ENCODE results near the gene KTI12.
"Not testable (repeated sequence)": the region's sequence is repeated elsewhere in the genome, so short reads cannot be mapped to it uniquely, and the experiment has no call there.

Gene KTI12, protein sequence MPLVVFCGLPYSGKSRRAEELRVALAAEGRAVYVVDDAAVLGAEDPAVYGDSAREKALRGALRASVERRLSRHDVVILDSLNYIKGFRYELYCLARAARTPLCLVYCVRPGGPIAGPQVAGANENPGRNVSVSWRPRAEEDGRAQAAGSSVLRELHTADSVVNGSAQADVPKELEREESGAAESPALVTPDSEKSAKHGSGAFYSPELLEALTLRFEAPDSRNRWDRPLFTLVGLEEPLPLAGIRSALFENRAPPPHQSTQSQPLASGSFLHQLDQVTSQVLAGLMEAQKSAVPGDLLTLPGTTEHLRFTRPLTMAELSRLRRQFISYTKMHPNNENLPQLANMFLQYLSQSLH

DNA sequence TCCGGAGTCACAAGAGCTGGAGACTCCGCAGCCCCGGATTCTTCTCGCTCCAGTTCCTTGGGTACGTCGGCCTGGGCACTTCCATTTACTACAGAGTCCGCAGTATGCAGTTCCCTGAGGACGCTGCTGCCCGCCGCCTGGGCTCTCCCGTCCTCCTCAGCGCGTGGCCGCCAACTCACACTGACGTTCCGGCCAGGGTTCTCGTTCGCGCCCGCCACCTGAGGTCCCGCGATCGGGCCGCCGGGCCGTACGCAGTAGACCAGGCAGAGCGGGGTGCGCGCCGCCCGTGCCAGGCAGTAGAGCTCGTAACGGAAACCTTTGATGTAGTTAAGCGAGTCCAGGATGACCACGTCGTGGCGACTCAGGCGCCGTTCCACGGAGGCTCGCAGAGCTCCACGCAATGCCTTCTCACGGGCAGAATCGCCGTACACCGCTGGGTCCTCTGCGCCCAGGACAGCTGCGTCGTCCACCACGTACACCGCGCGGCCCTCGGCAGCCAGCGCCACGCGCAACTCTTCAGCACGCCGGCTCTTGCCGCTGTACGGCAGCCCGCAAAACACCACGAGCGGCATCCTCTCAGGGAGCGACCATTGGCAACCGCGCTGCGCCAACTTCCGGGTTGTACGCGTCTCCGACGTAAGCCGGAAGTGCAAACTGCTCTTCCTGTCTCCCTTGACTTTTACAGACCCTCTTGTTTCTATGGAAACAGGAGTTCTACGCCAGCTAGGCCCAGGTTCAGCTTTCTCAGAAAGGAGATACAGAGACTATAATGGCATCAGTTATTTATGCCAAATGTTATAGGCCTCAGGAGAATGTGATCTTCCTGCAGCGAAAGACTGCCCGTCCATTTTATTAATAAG is at the start of gene KTI12:
TSS of gene KTI12 (minus strand) at position 621 of the 860 bp plus-strand sequence. CDS start at position 572, 49 bp downstream.
- DNase-seq, result peak; percentile 86 to 88

DNA sequence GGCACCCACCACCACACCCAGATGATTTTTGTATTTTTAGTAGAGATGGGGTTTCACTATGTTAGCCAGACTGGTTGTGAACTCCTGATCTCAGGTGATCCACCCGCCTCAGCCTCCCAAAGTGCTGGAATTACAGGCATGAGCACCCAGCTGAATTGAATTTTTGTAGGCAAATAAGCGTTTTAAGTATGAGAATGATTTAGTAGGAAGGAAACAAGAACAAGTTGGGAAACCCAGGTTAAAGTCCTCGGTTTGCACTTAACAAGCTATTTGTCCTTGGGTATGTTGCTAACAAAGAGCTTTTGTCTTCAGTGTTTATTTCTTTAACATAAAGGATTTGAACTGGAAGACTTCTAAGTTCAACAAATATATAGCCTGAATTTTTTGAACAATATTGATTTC is 46.4 kb upstream of the KTI12 start:
- DNase-seq, result no peak

DNA sequence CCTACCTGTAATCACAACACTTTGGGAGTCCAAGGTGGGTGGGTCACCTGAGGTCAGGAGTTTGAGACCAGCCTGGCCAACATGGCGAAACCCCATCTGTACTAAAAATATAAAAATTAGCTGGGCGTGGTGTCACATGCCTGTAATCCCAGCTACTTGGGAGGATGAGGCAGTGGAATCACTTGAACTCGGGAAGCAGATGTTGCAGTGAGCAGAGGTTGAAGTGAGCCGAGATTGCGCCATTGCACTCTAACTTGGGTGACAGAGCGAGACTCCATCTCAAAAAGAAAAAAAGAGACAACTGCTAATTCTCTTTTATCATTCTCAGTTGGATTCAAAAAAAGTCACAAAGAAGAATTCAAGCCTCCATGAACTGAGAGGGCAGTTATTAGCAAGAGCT is 43.7 kb upstream of the KTI12 start:
- DNase-seq, result not testable (repeated sequence)

DNA sequence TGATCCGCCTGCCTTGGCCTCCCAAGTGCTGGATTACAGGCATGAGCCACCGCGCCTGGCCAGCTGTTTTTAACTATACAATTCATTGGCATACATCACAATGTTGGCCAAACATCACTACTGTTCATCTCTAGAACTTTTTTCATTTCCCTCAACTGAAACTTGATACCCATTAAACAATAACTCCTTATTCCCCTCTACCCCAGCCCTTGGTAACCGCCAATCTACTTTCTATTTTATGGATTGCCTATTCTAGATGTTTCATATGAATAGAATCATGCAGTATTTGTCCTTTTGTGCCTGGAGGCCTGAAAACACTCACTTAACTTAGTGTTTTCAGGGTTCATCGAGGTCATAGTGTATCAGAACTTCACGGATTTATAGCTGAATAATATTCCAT is 38.7 kb upstream of the KTI12 start:
- no peak for DNase-seq

DNA sequence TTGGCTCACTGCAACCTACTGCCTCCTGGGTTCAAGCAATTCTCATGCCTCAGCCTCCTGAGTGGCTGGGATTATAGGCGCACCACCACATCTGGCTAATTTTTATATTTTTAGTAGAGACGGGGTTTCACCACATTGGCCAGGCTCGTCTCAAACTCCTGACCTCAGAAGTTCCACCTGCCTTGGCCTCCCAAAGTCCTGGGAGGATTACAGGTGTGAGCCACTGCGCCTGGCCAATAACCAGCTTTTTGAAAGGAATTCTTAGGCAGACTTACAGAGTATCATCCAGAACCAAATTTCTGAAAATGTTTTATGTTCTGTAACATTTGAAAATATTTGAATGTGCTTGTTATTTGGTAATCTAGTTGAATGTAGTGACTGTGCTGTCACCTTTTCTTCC is 37.1 kb upstream of the KTI12 start:
- DNase-seq, result no peak

DNA sequence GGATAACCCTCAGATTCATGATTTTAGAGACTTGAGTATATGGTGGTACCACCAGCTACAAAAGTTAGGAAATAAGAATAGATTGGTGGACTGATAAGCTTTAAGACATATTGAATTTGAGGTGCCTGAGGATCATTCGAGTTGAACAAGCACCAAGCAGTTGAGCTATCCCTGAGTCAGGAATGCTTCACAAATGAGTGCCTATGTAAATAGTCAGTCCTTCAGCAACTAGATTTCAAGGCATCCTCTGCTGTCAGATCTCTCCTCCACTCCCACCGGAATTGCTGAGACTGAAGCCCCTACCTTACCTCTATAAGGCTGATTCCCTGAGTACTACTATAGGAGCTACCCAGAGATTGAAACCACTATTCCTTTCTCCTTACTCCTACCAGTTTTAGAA is 29.6 kb upstream of the KTI12 start:
- DNase-seq, result no peak

DNA sequence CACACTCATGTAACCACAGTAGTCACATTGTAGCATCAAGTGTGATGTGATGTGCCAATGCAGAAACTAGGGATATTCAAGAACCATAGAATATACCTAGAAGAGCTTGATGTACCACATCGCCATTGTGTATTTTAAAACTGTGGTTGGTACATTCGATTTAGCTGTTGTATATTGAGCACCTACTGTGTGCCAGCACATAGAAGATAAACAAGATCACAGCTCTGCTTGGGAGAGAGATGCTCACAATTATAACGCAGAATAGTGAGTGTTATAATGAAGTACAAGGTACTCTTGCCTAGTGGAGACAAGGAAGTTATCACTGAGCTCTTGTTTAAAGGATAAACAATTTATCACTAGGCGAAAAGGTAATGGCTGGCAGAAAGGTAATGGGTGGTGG is 27.2 kb upstream of the KTI12 start:
- no peak for DNase-seq

DNA sequence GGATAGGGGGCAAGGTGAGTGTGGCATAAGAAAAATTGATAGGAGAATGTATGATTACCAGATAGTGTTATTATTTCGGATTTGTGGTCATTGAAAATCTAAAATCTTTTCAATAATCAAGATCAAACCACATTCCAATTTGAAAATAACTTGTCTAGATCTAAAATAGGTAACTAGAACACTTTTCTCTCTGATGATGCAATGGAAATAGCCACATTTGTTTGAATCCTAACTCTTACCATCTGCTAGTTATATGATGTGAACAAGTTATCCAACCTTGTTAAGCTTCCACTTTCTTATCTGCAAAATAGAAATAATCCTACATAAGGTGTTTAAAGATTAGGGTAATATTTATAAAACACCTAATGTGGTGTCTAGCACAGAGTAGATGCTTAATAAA is 26.3 kb upstream of the KTI12 start:
- DNase-seq, result no peak

DNA sequence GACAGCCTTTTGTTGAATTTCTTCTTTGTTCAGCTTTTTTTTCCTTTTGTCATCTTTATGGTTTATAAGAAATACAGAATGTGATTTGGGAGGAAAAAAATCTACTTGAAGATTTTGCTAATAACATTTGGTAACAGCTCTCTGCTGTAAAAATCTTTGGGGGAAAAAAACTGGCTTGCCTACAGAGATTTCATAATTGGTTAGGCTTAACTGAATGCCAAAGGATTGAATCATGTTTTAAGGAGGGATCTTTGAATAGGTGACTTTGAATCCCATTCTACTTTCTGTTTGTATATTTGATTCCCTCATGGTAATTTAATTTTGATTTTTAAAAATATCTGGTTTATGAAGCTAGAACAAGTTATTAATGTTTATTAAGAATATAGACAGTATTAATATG is 25.7 kb upstream of the KTI12 start:
- no peak for DNase-seq

DNA sequence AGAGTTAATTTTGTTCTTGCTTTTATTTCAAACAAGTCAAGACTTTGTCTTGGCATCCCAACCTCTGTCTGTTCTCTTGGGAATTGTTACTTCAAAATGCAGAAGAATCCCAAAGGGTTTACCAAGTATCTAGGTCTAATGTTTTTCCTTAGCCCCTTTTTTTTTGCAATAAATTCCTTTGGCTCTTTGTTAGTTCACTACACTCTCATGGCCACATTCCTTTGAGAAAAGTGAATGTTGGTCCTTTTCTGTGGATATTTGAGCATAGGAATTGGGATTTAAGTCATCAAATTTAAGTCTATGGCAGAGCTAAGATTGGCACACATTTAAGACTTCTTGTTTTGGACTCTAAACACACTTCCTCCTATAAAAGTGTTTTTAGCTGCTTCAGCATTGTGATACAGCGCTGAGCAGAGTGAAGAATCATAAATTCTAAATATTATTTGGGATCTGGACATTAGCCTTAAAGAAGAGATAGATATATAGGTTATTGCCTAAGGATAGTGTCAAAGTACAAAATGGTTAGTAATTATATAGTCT is 24.3 kb upstream of the KTI12 start:
- no peak for DNase-seq

DNA sequence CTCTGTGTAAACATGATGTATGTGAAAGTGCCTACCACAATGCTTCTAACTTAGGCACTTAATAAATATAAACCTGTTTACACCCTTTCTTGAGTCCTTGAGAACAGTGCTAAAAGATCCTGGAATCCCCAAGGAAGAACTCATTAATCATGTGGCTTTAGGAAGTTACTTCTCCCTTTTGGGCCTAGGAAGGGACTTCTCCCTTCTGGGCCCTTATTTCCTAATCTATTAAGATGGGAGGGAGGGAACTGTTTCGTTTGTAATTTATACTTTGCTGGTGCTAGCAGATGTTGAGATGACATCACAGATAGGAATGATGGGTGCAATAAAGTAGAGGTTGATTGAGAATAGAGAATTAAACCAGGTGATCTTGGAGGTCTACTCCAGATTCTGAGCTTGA is 23.6 kb upstream of the KTI12 start:
- DNase-seq, result no peak

DNA sequence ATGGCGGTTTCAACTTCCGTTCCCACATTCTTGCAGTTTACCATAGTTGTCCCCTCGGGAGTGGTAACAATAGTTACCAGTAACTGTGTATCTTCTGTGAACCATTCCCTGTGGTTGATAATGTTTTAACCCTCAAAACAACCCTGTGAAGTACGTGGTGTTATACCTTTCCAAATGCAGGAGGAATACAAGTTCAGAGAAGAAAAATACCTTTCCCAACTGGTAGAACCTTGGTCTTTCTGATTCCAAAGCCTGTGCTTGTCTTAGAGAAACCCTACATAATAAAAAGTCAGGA is 23.3 kb upstream of the KTI12 start:
- no peak for DNase-seq

DNA sequence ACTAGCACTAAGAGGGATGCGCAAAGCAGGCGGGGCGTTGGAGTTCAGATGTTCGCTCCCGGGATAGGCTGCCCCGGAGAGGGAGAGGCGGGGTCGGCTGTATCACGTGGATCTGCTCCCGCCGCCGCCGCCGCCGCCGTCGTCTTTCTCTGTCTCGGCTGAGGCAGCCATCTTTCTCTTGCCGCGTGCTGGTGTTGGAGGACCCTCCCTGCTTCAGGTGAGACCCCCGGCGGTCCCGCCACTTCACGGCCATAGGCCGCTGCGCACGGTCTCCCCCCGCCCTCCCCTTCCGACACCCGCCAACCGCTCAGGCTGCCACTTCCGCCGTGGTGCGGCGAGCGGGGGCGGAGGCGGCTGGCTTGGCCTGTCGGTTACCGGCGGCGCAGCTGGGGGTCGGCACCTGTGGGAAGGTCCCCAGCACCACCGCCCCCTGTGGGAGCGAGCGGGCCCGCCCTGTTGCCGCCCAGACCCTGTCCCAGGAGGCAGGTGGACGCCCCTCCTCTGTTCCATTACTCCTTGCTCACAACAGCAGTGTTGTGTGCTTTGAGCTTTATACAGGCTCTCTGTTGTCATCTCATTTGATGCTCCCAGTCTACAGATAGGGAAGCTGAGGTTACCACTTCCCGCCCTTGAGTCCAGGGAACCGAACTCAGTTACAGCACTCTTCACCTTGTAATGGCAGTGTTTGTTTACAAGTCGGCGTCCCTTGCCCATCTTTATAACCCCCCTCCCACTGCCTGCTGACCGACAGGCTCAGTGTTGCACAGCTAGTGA is 22.7 kb upstream of the KTI12 start, which contains the start of gene BTF3L4:
TSS of gene BTF3L4 (plus strand) at position 133 of the 774 bp plus-strand sequence. CDS start 3,553 bp downstream, outside the sequence.
- peak; percentile 94 to 96 for DNase-seq

DNA sequence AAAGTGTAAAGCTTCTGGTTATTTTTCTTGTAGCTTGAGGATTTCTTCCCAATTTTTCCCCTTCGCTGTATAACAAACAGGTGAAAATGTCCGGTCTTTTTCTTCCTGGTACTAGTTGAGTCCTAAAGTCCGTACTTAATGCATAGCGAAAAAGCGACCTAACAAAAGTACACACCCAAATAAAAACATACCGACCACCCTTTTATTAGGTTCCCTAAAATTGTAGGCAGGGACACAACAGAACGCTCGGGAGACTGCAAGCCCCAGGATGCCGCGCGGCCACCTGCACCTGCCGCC is 22.2 kb upstream of the KTI12 start:
- no peak for DNase-seq

DNA sequence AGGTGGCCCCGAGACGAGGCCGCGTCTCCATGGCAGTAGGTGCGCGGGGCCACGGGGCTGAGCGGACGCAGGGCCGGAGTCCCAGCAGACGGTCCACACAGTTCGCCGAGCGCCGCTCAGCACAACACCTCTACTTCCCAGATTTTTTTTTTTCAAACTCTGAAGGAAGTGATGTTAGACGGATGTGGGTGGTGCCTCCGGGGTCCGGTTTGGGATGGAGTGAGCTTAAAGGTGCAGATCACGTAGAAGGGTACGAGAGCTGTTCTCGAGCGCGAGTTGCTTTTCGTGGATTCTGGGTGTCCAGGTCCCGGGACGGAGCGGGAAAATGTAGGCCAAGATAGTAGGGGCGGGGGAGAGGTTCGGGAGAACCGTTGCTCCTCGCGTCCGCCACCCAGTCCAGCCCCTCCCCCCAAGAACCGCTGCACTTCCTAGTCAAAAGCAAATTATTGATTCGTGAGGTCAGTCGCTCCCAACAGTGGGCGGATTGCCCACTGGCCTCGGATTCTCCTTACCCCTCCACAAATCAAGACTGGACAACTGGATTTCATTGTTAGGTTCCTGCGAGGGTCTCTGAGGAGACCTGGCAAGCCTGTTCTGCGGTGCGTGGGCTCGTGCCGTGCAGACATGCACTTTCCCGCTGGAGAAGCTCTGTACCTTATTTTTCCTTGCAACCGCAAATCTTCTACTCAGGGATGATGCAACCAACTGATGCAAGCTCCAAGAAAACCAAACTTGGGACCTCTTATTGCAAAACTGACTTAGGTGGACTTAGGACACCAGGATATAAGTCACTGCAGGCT is 21.7 kb upstream of the KTI12 start, which contains the start of gene TXNDC12:
TSS of gene TXNDC12 (minus strand) at position 126 of the 800 bp plus-strand sequence. CDS start at position 31, 95 bp downstream.
- peak; percentile 78 to 79 for DNase-seq

DNA sequence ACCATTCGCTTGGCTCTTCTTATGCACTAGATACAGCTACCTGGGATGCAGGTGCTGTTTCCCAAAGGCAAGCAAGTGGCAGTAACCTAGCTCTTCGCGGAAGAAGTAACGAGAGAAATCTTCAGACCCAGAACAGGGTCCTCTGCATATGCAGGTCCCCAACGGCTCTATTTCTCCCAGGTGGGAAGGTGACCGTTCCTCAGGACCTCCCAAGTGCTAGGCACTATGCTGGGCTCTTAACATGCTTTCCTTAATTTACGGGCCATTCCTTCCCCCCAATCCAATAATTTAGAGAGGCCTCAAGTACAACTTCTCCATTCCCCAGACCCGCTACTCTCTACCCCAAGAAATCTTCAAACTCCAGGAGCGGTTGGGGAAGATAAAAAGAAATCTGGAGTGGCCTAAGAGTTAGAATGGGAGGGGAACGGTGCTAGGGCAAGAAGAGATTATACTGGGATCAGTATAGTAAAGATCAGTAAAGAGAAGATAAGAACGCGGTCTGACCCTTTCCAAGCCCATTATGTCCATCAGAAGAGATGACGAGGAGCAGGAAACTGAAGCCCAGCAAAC is 21.0 kb upstream of the KTI12 start:
- DNase-seq, result peak in 1 of 2 experiments; percentile 24

DNA sequence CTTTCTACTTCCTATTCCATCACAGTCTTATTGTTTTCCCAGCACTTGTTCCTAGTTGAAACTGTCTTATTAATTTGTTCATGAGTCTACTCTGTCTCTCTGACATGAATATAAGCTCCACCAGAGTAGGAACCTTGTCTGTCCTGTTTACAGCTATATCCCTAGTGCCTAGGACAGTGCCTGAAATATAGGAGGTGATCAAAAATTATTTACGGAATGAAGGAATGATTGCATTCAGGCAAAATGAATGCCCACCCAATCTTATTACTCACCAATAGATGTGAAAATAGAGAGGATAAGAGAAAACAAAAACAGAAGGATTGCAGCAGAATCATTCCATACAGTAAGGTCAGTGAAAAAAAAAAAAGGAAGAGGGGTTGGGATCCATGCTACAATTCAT is 20.3 kb upstream of the KTI12 start:
- DNase-seq, result no peak

DNA sequence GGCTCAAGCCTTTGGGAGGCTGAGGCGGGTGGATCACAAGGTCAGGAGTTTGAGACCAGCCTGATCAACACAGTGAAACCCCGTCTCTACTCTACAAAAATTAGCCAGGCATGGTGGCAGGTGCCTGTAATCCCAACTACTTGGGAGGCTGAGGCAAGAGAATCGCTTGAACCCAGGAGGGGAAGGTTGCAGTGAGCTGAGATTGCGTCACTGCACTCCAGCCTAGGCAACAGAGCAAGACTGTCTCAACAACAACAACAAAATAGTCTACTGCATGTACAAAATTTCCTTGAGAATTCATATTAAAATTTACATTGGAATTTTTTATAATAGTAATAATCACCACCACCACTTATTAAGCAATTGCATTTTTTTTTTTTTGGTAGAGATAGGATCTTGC is 15.7 kb upstream of the KTI12 start:
- DNase-seq, result not testable (repeated sequence)

DNA sequence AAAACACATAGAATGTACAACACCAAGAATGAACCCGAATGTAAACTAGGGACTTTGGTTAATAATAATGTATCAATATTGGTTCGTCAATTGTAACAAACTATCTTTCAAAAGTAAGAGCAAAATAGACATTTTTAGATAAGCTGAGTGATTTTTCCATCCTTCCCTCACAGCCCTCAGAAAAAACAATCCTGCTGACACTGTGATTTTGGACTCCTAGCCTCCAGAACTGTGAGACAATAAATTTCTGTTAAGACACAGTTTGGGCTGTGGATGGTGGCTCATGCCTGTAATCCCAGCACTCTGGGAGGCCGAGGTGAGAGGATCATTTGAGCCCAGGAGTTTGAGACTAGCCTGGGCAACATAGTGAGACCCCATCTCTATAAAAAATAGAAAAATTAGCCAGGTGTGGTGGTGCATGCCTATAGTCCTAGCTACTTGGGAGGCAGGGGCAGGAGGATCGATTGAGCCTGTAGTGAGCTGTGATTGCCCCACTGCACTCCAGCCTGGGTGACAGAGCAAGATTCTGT is 12.1 kb upstream of the KTI12 start:
- not testable (repeated sequence) for DNase-seq

DNA sequence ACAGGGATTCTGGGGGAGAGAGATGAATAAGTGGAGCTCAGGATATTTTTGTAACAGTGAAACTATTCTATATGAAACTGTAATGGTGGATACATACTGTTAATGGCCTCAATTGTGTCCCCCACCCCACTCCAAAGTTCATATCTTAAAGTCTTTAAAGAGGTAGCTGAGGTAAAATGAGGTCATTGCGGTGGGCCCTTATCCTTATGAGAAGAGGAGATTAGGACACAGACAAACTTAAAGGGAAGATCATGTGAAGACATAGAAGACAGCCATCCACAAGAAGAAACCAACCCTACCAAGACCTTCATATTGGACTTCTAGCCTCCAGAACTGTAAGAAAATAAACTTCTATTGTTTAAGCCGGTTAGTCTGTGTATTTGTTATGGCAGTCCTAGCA is 11.6 kb upstream of the KTI12 start:
- no peak for DNase-seq

DNA sequence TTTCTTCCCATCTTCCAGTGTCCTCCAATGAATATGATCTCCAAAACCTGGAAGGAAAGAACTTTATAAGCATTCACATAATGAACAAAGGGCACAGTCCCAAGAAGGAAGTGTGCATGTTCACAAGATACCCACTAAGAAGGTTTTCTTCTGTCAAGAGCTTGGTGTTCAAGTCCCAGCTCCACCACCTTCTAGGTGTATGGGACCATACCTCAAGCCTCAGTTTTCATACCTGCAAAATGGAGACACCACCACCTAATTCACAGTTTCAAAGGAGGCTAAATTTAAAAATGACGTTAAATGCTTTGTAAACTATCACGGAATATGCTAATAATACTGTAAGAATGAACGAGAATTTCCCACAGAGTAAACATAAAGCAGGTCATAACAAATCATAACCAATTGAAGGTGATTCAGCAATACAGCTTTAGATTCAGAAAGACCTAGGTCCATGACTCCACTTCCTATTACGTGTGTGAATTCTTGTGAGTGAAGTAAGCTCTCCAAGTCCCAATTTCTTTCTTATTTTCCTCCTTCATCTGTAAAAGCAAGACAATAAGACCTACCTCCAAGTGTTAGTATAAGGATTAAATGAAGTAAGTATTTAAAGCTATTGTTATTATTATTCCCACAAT is 8.1 kb upstream of the KTI12 start:
- DNase-seq, result no peak
